Fibroblast of the aortic adventitia (primary cell): ENCODE measurements around the gene CACNA2D3. TPM values are rescaled to one million over a fixed set of nuclear protein-coding genes. Genes with fewer than 3 reads are reported as not detected.

Source experiments
- DNase-seq: peaks from one replicate; pipeline ENCODE4 v3.0.0-alpha.2; 2010; ENCODE audit warnings: low read depth
- H3K4me3 ChIP-seq: 2 replicates; pipeline ENCODE4 v1.5.1; 2011; ENCODE audit warnings: low read depth, mild to moderate bottlenecking, control low read depth, low read length, moderate library complexity
- CTCF ChIP-seq: IDR thresholded peaks from 2 replicates; pipeline ENCODE4 v1.5.1; 2011; ENCODE audit warnings: mild to moderate bottlenecking, low read length, control low read depth, inconsistent platforms; ENCODE audit not compliant: insufficient read depth
- total RNA-seq: library from RNA; depleted of rRNA; stranded (reverse); fragments of >200 nt; gene quantifications from 2 replicates; pipeline ENCODE4 v1.2.3, GENCODE V29; 2012; ENCODE audit warnings: low replicate concordance

CACNA2D3 gene
- total RNA-seq, 1 donor: 0.45 TPM

DNA sequence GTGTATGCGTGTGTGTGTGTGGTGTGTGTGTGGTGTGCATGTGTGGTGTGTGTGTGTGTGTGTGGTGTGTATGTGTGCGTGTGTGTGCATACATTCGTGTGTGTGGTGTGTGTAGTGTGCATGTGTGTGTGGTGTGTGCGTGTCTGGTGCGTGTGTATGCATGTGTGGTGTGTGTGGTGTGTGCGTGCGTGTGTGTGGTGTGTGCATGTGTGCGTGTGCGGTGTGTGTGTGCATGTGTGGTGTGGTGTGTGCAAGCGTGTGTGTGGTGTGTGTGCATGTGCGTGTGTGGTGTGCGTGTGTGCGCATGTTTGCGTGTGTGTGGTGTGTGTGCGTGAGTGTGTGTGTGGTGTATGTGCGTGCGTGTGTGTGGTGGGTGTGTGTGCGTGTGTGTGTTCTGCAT is 595.2 kb downstream of the CACNA2D3 start:
- no peak for TF ChIP-seq CTCF
- DNase-seq: no peak
- no peak overlapping the region for H3K4me3 ChIP-seq

- no peak for TF ChIP-seq CTCF
- DNase-seq: no peak
- H3K4me3 ChIP-seq: no peak overlapping the region
These were observed 597.6 kb downstream of the CACNA2D3 start for GRCh38 chr3:54719914-54720313.

DNA sequence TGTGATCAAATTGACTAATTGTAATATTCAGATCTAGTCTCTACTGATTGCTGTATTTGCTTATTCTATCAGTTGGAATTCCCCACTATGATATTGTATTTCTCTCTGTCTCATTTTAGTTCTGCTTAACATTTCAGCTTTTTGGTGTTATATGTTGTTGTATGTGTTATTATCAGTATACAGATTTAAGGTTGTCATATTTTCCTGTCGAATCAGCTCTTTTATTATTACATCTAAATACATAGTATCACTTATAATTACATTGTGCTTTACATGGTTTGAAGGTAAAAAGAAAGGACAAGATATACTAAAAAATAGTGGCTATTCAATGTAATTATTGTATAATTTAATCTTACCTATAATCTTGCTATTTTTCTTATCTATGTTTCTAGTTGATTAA is 598.3 kb downstream of the CACNA2D3 start:
- TF ChIP-seq CTCF: no peak
- no peak overlapping the region for H3K4me3 ChIP-seq

GRCh38 chr3:54731732-54732445 is 609.5 kb downstream of the CACNA2D3 start:
- no peak for DNase-seq
- no peak for TF ChIP-seq CTCF
- no peak overlapping the region for H3K4me3 ChIP-seq

More for the DNA sequence above, 598.3 kb downstream of the CACNA2D3 start:
- DNase-seq: no peak

- DNase-seq: no peak
- TF ChIP-seq CTCF: no peak
- H3K4me3 ChIP-seq: no peak overlapping the region
These were observed 611.0 kb downstream of the CACNA2D3 start for GRCh38 chr3:54733106-54734006.

- no peak for DNase-seq
- TF ChIP-seq CTCF: no peak
- H3K4me3 ChIP-seq: no peak overlapping the region
These were observed 614.1 kb downstream of the CACNA2D3 start for GRCh38 chr3:54736459-54736858.
